LoVo (cell line): ENCODE measurements around the gene ZCWPW1.
"Not testable (repeated sequence)": the region's sequence is repeated elsewhere in the genome, so short reads cannot be mapped to it uniquely, and the experiment has no call there.

Experiments
- DNase-seq: peaks from one replicate; pipeline ENCODE4 v3.0.0-alpha.2; 2016; ENCODE audit warnings: low spot score

Gene ZCWPW1

GRCh38 chr7:100371561-100372171 is 56.8 kb downstream of the ZCWPW1 start:
- no peak for DNase-seq

DNA sequence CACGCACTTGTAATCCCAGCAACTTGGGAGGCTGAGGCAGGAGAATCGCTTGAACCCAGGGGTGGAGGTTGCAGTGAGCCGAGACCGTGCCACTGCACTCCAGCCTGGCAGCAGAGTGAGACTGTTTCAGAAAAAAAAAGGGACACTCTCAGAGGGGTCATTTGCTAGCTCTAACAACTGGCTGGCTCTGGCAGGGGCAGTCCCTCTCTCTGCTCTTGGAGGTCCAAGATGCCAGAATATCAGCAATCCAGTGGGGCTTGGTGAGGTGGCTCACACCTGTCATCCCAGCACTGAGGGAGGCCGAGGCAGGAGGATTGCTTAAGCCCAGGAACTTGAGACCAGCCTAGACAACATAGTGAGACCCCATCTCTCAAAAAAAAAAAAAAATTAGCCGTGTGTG is 57.8 kb downstream of the ZCWPW1 start:
- no peak for DNase-seq

- no peak for DNase-seq
Measured at GRCh38 chr7:100370303-100370702, 58.2 kb downstream of the ZCWPW1 start.

DNA sequence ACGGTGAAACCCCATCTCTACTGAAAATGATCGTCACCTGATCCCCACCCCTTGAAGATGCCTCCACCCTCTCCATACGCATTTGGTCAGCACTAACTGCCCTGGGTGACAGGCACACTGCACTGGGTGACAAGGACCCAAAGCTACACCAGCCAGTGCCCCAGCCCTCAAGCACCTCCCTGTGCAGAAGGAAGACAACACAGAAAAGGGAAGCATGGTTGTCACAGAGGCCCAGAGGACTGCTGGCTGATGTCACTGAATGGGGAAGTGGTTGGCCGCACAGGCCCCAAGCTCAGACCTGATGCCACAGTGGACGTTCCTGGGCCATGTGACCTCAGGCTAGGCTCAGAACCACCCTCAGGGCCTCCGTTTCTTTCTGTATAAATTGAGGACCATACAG is 59.4 kb downstream of the ZCWPW1 start:
- DNase-seq = no peak

DNA sequence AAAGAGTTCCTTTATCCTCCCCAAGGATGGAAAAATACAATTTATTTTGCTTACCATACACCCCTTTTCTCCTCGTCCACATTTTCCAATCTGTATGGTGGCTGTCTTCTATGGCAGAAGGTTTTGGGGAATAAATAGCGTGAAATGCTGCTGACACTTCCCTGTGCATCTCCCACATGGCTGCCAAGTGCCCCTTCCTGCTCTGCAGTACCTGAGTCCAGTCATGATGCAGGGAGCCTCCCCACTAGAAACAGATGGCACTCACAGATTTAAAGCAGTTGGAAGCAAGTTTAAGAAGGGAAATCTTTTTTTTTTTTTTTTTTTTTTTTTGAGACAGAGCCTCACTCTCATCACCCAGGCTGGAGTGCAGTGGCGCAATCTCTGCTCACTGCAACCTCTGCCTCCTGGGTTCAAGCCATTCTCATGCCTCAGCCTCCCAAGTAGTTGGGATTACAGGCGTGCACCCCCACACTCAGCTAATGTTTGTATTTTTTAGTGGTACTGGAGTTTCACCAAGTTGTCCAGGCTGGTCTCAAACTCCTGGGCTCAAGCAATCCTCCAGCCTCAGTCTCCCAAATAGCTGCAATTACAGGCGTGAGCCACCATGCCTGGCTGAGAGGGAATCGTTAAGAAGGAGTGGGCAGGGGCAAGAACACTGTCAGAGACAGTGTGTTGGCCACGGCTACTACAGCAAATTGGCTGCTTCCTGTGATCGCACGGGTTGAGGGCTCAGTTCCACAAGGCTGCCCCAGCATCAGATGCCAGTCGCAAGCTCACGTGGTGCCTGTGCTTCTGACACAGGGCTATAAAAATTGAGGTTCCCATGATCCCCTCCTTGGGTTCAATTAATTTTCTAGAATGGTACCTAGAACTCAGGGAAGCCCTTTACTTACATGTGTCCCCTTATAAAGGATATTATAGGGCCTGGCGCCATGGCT is 60.6 kb downstream of the ZCWPW1 start:
- DNase-seq = no peak

DNA sequence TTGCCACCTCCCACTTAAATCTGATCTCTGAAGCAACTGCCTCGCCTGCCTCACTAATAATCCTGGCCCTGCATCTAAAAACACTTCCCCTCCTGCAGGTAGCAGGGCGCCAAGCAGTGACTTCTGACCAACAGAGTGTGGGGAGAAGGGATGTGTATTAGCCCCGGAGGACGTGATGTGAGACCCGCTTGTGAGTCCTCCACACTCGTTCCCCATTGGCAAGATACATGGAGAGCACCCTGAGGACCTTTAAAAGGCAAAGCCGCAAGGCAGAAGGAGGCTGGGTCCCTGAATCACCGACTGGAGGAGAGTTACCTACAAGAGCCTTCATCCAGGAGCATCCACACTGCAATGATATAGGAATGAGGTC is 61.3 kb downstream of the ZCWPW1 start:
- DNase-seq = no peak

- no peak for DNase-seq
Measured at GRCh38 chr7:100366411-100367250, 61.9 kb downstream of the ZCWPW1 start.

DNA sequence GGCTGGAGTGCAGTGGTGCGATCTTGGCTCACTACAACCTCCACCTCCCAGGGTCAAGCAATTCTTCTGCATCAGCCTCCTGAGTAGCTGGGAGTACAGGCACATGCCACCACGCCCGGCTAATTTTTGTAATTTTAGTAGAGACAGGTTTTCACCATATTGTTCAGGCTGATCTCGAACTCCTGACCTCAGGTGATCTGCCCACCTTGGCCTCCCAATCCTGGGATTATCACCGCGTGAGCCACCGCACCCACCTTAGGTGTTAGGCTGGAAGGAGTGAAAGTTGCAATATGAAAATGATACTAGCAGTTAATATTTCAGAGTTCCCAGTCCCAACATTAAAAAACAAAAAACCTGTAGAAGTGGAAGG is 62.5 kb downstream of the ZCWPW1 start:
- not testable (repeated sequence) for DNase-seq

GRCh38 chr7:100364480-100364879 is 64.0 kb downstream of the ZCWPW1 start:
- no peak for DNase-seq

DNA sequence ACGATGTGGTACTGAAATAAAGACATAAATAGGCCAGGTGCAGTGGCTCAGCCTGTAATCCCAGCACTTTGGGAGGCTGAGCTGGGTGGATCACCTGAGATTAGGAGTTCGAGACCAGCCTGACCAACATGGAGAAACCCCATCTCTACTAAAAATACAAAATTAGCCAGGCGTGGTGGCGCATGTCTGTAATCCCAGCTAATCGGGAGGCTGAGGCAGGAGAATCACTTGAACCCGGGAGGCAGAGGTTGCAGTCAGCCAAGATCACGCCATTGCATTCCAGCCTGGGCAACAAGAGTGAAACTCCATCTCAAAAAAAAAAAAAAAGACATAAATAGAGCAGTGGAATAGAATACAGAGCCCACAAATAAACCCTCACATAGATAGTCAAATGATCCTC is 64.7 kb downstream of the ZCWPW1 start:
- DNase-seq = not testable (repeated sequence)

- DNase-seq = no peak
Measured at GRCh38 chr7:100363098-100363497, 65.4 kb downstream of the ZCWPW1 start.

DNA sequence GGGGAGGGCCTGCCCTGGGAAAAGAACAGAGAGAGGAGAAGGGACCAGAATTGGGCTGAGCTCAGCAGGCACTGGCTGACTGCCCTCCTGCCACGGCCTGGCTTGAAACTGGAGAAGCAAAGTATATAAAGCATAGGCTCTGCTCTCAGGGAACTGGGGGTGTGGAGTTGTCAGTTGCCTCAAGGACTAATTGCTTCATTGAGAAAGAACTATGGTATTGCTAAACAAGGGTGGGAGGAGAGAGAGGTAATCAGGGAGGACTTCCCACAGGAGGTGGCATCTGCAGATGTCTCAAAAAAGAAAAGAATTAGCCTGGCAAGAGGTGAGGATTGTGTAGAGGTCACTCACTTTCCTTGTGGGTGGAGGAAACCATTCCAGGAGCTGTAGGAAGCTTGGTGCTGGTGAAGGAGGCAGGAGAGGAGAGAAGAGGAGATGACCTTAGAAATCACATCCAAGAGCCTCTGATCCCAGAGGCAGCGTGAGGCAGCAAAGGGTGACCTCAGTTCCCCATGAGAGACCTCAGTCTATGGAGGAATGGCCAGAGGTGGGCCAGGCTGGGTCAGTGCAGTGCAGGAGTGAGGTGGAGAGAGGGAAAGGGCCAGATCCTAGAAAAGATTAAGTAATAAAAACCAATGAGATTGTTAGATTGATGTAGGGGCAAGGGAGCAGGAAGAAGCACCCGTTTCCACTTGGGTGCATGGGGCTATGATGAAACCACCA is 68.2 kb downstream of the ZCWPW1 start:
- no peak for DNase-seq

GRCh38 chr7:100358857-100359212 is 69.7 kb downstream of the ZCWPW1 start:
- DNase-seq = no peak

GRCh38 chr7:100358027-100358856 is 70.3 kb downstream of the ZCWPW1 start, which contains the start of gene PILRB:
TSS of gene PILRB (plus strand) at chr7:100358117. CDS start at chr7:100358303, 186 bp downstream.
- no peak for DNase-seq

- DNase-seq = no peak
Measured at GRCh38 chr7:100357131-100357561, 71.4 kb downstream of the ZCWPW1 start.

GRCh38 chr7:100356416-100357068 is 72.0 kb downstream of the ZCWPW1 start:
- DNase-seq = no peak

- DNase-seq = no peak
Measured at GRCh38 chr7:100353685-100354330, 74.7 kb downstream of the ZCWPW1 start.

DNA sequence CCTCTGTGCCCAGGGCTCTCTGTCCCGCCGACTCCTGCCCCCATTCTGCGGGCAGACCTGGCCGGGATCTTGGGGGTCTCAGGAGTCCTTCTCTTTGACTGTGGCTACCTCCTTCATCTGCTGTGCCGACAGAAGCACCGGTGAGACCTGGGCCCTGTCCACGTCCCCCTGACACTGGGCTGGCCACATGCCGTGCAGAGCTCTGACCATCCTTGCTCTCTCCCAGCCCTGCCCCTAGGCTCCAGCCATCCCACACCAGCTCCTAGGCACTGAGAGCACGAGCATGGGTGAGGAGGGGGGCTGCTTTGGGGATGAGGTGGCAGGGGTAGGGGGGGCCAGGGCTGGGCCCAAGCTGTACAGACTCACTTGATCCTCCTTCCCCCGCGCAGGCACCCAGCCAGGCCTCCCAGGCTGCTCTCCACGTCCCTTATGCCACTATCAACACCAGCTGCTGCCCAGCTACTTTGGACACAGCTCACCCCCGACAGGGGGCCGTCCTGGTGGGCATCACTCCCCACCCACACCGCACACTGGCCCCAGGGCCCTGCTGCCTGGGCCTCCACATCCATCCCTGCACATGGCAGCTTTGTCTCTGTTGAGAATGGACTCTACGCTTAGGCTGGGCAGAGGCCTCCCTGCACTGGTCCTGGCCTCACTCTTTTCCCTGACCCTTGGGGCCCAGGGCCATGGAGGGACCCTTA is 75.4 kb downstream of the ZCWPW1 start:
- DNase-seq = no peak

DNA sequence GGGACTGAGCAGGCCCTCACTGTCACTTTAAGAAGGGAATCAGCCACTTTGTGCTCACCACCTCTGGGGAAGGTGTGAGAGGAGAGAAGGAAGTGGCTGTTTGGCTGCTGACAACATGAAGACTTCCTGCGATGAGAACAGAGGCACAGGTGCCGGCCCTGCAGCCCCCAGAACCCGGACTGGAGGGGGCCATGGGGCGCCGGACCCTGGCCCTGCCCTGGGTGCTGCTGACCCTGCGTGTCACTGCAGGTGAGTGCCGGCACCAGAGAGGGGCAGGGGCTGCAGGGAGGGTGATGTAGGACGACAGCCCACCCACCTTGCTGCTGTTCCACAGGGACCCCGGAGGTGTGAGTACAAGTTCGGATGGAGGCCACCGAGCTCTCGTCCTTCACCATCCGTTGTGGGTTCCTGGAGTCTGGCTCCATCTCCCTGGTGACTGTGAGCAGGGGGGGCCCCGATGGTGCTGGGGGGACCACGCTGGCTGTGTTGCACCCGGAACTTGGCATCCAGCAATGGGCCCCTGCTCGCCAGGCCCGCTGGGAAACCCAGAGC is 76.2 kb downstream of the ZCWPW1 start:
- DNase-seq = not testable (repeated sequence)
